Measurements from ENCODE around the gene TP53TG3F.
"Not testable (repeated sequence)": the region's sequence is repeated elsewhere in the genome, so short reads cannot be mapped to it uniquely, and the experiment has no call there.

The TP53TG3F gene

GRCh38 chr16:33459312-33459711 is at the start of gene TP53TG3F:
TSS of gene TP53TG3F (plus strand) at chr16:33459612. CDS start at chr16:33459680, 68 bp downstream.
- not testable (repeated sequence) for DNase-seq (ENCODE audit: low read depth); H3K4me1 ChIP-seq (ENCODE audit: control insufficient read depth, insufficient read depth, low read length); H3K9ac ChIP-seq (ENCODE audit: low read length); H3K4me3 ChIP-seq (ENCODE audit: low read length); H3K36me3 ChIP-seq (ENCODE audit: control insufficient read depth, insufficient read depth, low read length, severe bottlenecking); H3K27me3 ChIP-seq (replicated peaks; ENCODE audit: control insufficient read depth, insufficient read depth, low read length); H3K9me3 ChIP-seq (ENCODE audit: control insufficient read depth, low read length)

GRCh38 chr16:33491611-33492010 is 32.2 kb downstream of the TP53TG3F start:
- H3K27me3 ChIP-seq (replicated peaks; ENCODE audit: control insufficient read depth, insufficient read depth, low read length); DNase-seq (ENCODE audit: low read depth); H3K9me3 ChIP-seq (ENCODE audit: control insufficient read depth, low read length); H3K36me3 ChIP-seq (ENCODE audit: control insufficient read depth, insufficient read depth, low read length, severe bottlenecking); H3K4me1 ChIP-seq (ENCODE audit: control insufficient read depth, insufficient read depth, low read length); H3K9ac ChIP-seq (ENCODE audit: low read length); H3K4me3 ChIP-seq (ENCODE audit: low read length): not testable (repeated sequence)

- not testable (repeated sequence) for H3K36me3 ChIP-seq (ENCODE audit: control insufficient read depth, insufficient read depth, low read length, severe bottlenecking); H3K9me3 ChIP-seq (ENCODE audit: control insufficient read depth, low read length); H3K4me3 ChIP-seq (ENCODE audit: low read length); H3K4me1 ChIP-seq (ENCODE audit: control insufficient read depth, insufficient read depth, low read length); H3K27me3 ChIP-seq (replicated peaks; ENCODE audit: control insufficient read depth, insufficient read depth, low read length); H3K9ac ChIP-seq (ENCODE audit: low read length); DNase-seq (ENCODE audit: low read depth)
Measured at GRCh38 chr16:33507231-33507630, 47.8 kb downstream of the TP53TG3F start.

- H3K4me3 ChIP-seq (ENCODE audit: low read length); H3K9me3 ChIP-seq (ENCODE audit: control insufficient read depth, low read length); H3K36me3 ChIP-seq (ENCODE audit: control insufficient read depth, insufficient read depth, low read length, severe bottlenecking); H3K9ac ChIP-seq (ENCODE audit: low read length); DNase-seq (ENCODE audit: low read depth); H3K27me3 ChIP-seq (replicated peaks; ENCODE audit: control insufficient read depth, insufficient read depth, low read length); H3K4me1 ChIP-seq (ENCODE audit: control insufficient read depth, insufficient read depth, low read length): not testable (repeated sequence)
Measured at GRCh38 chr16:33509070-33509469, 49.7 kb downstream of the TP53TG3F start.

GRCh38 chr16:33509906-33510305 is 50.5 kb downstream of the TP53TG3F start:
- not testable (repeated sequence) for H3K9me3 ChIP-seq (ENCODE audit: control insufficient read depth, low read length); H3K4me3 ChIP-seq (ENCODE audit: low read length); H3K27me3 ChIP-seq (replicated peaks; ENCODE audit: control insufficient read depth, insufficient read depth, low read length); H3K9ac ChIP-seq (ENCODE audit: low read length); H3K36me3 ChIP-seq (ENCODE audit: control insufficient read depth, insufficient read depth, low read length, severe bottlenecking); H3K4me1 ChIP-seq (ENCODE audit: control insufficient read depth, insufficient read depth, low read length); DNase-seq (ENCODE audit: low read depth)
